KMS-11 (cell line): ENCODE measurements around the gene CDK1.

Source experiments
- H2AFZ ChIP-seq: fragments of 200-600 bp; sonication (generic); 2 replicates; pipeline ENCODE4 v1.6.1; 2016; ENCODE audit warnings: antibody characterized with exemption, mixed run types, low read depth
- H3K27ac ChIP-seq: fragments of 200-600 bp; sonication (generic); 2 replicates; pipeline ENCODE4 v1.6.1; 2016; ENCODE audit warnings: mild to moderate bottlenecking, mixed run types
- H3K27me3 ChIP-seq: fragments of 200-600 bp; sonication (generic); 2 replicates; pipeline ENCODE4 v1.6.1; 2017; ENCODE audit warnings: mild to moderate bottlenecking, low read depth, mixed run types, moderate library complexity; ENCODE audit not compliant: insufficient read depth
- H3K36me3 ChIP-seq: fragments of 200-600 bp; sonication (generic); 2 replicates; pipeline ENCODE4 v1.6.1; 2017; ENCODE audit warnings: mild to moderate bottlenecking, mixed run types; ENCODE audit not compliant: insufficient read depth
- H3K4me1 ChIP-seq: fragments of 200-600 bp; sonication (generic); 2 replicates; pipeline ENCODE4 v1.6.1; 2016; ENCODE audit warnings: mild to moderate bottlenecking, low read depth, mixed run types; ENCODE audit not compliant: poor library complexity, severe bottlenecking
- H3K4me2 ChIP-seq: fragments of 200-600 bp; sonication (generic); 2 replicates; pipeline ENCODE4 v1.7.0; 2016; ENCODE audit warnings: mild to moderate bottlenecking, mixed run types
- H3K4me3 ChIP-seq: fragments of 200-600 bp; sonication (generic); IDR thresholded peaks from 2 replicates; pipeline ENCODE4 v1.6.1; 2017; ENCODE audit warnings: low read depth, low read length, mixed read lengths; ENCODE audit not compliant: insufficient read depth
- H3K79me2 ChIP-seq: fragments of 200-600 bp; sonication (generic); 2 replicates; pipeline ENCODE4 v1.6.1; 2016; ENCODE audit warnings: low read depth, mixed run types; ENCODE audit not compliant: insufficient read depth
- H3K9ac ChIP-seq: fragments of 200-600 bp; sonication (generic); 2 replicates; pipeline ENCODE4 v1.6.1; 2016; ENCODE audit warnings: mild to moderate bottlenecking, mixed run types
- H4K20me1 ChIP-seq: fragments of 200-600 bp; sonication (generic); 2 replicates; pipeline ENCODE4 v1.6.1; 2016; ENCODE audit warnings: mild to moderate bottlenecking, mixed run types; ENCODE audit not compliant: insufficient read depth
- CTCF ChIP-seq: fragments of 200-600 bp; sonication (generic); conservative IDR thresholded peaks from 2 replicates; pipeline ENCODE4 v1.6.1; 2017; ENCODE audit warnings: low read depth, mild to moderate bottlenecking, antibody characterized with exemption, low read length, moderate library complexity, mixed read lengths

The CDK1 gene

GRCh38 chr10:60732807-60733516 lies 45.3 kb upstream of the CDK1 start:
- Histone ChIP-seq H3K79me2 (no peaks in the 10 kb centered on the region), H3K27ac (no peak overlapping the region), H3K4me3 (no peak overlapping the region), H3K36me3 (no peaks in the 10 kb centered on the region), H2AFZ (peak overlapping the region; percentile 7; the same call in 1 of the 2 replicates), H3K27me3 (peaks cover 33% of the 10 kb centered on the region), H4K20me1 (no peaks in the 10 kb centered on the region), H3K4me1 (peaks cover 22% of the 10 kb centered on the region), H3K4me2 (peak overlapping the region; percentile 84), H3K9ac (no peak overlapping the region)
- TF ChIP-seq CTCF, result no peak

GRCh38 chr10:60733517-60733822 lies 44.8 kb upstream of the CDK1 start:
- Histone ChIP-seq H4K20me1 (no peaks in the 10 kb centered on the region), H3K27me3 (peaks cover 33% of the 10 kb centered on the region), H3K4me2 (peak overlapping the region; percentile 84), H3K27ac (no peak overlapping the region), H3K36me3 (no peaks in the 10 kb centered on the region), H3K79me2 (no peaks in the 10 kb centered on the region), H3K4me3 (no peak overlapping the region), H2AFZ (no peak overlapping the region), H3K9ac (no peak overlapping the region), H3K4me1 (peaks cover 22% of the 10 kb centered on the region)
- no peak for TF ChIP-seq CTCF

- no peak overlapping the region for H3K9ac ChIP-seq
- no peaks in the 10 kb centered on the region for H3K36me3 ChIP-seq
- TF ChIP-seq CTCF, result no peak
- peak overlapping the region; percentile 84; the same call in 1 of the 2 replicates for H3K4me2 ChIP-seq
- peaks cover 33% of the 10 kb centered on the region for H3K27me3 ChIP-seq
- peaks cover 22% of the 10 kb centered on the region for H3K4me1 ChIP-seq
- H3K79me2 ChIP-seq, result no peaks in the 10 kb centered on the region
- H4K20me1 ChIP-seq, result no peaks in the 10 kb centered on the region
- H3K27ac ChIP-seq, result no peak overlapping the region
- no peak overlapping the region for H3K4me3 ChIP-seq
- H2AFZ ChIP-seq, result no peak overlapping the region
Observed at GRCh38 chr10:60733826-60734225, 44.5 kb upstream of the CDK1 start.

- no peak overlapping the region for H2AFZ ChIP-seq
- TF ChIP-seq CTCF, result no peak
- no peak overlapping the region for H3K4me2 ChIP-seq
- no peaks in the 10 kb centered on the region for H3K79me2 ChIP-seq
- H3K27ac ChIP-seq, result no peak overlapping the region
- no peaks in the 10 kb centered on the region for H4K20me1 ChIP-seq
- H3K4me3 ChIP-seq, result no peak overlapping the region
- peaks cover 33% of the 10 kb centered on the region for H3K27me3 ChIP-seq
- no peaks in the 10 kb centered on the region for H3K36me3 ChIP-seq
- H3K4me1 ChIP-seq, result peaks cover 22% of the 10 kb centered on the region
- no peak overlapping the region for H3K9ac ChIP-seq
Observed at GRCh38 chr10:60734226-60734625, 44.1 kb upstream of the CDK1 start.
